Muscle of leg (tissue), 11 donors: ENCODE results near the gene OSGIN1. TPM values are rescaled to one million over a fixed set of nuclear protein-coding genes. Genes with fewer than 3 reads are reported as not detected.

Source experiments
- DNase-seq: peaks from one replicate; pipeline ENCODE4 v3.0.0; 2013
- H3K27ac ChIP-seq: one replicate; pipeline ENCODE4 v1.5.1; 2013; ENCODE audit warnings: mild to moderate bottlenecking, low read length, control low read depth
- H3K27me3 ChIP-seq: one replicate; pipeline ENCODE4 v1.6.1; 2013; ENCODE audit warnings: low read length; ENCODE audit not compliant: control insufficient read depth, insufficient read depth
- H3K36me3 ChIP-seq: one replicate; pipeline ENCODE4 v1.6.1; 2013; ENCODE audit warnings: low read length; ENCODE audit not compliant: control insufficient read depth, insufficient read depth
- H3K4me1 ChIP-seq: one replicate; pipeline ENCODE4 v1.6.1; 2013; ENCODE audit warnings: low read length; ENCODE audit not compliant: control insufficient read depth, insufficient read depth
- H3K4me3 ChIP-seq: one replicate; pipeline ENCODE4 v1.5.1; 2013; ENCODE audit warnings: low read length, control low read depth
- H3K9me3 ChIP-seq: replicated peaks from 2 replicates; pipeline ENCODE4 v1.6.1; 2013; ENCODE audit warnings: low read depth, low read length; ENCODE audit not compliant: control insufficient read depth
- WGBS: methylation state at CpG from one replicate; pipeline ENCODE4 v1.1.5; 2013; ENCODE audit warnings: missing lambda C conversion rate; ENCODE audit not compliant: insufficient coverage; 5-methylcytosine and 5-hydroxymethylcytosine counted together
- polyA plus RNA-seq, 8 donors: library from polyadenylated mRNA; unstranded; fragments of 120-200 nt; gene quantifications; one replicate each; pipeline versions ENCODE4 v1.2.1 to v1.2.3, GENCODE V29; 2013; ENCODE audit warnings: inconsistent platforms in 1 of 8, low replicate concordance in 1 of 8; ENCODE audit not compliant: insufficient read length in 8 of 8, insufficient read depth in 1 of 8
- total RNA-seq: library from RNA; stranded (reverse); fragments of 120-200 nt; gene quantifications from one replicate; pipeline ENCODE4 v1.2.4, GENCODE V29; 2013

Gene OSGIN1
- total and polyA plus RNA-seq, 9 donors = 0.18 to 0.88 (median 0.45) TPM

GRCh38 chr16:83990492-83990891, 37.5 kb downstream of the OSGIN1 start:
- H3K27ac ChIP-seq = no peak overlapping the region
- H3K4me3 ChIP-seq = no peak overlapping the region
- H3K36me3 ChIP-seq = no peaks in the 10 kb centered on the region
- WGBS = 92% methylated on average over 6 of the region's 11 CpGs
- DNase-seq = no peak
- H3K4me1 ChIP-seq = peaks cover 9% of the 10 kb centered on the region
- peaks cover 10% of the 10 kb centered on the region for H3K27me3 ChIP-seq
- H3K9me3 ChIP-seq = no peaks in the 10 kb centered on the region

GRCh38 chr16:83992624-83993023, 39.6 kb downstream of the OSGIN1 start:
- 51% methylated on average over 5 of the region's 6 CpGs for WGBS
- Histone ChIP-seq H3K27ac (no peak overlapping the region), H3K4me1 (peaks cover 15% of the 10 kb centered on the region), H3K9me3 (no peaks in the 10 kb centered on the region), H3K4me3 (no peak overlapping the region), H3K36me3 (no peaks in the 10 kb centered on the region), H3K27me3 (peaks cover 19% of the 10 kb centered on the region)
- peak; percentile 67 for DNase-seq

DNA sequence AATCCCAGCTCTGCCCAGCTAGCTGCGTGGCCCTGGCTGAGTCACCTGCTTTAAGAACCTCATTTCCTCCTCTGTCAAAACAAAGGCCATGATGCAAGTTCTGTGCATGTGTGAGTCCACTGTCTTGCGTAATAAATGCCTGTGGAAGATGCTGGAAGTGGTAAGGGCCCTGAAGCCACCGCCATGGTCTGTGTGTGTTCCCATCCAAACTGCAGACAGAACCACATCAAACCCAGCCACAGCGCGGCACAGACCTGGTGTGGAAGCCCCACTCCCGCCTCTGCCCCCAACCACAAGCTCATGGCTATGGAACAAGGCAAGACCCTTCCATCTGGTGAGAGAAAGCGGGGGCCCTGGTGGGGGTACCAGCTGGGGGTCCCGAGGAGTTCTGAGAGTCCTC, 41.0 kb downstream of the OSGIN1 start:
- Histone ChIP-seq H3K36me3 (no peaks in the 10 kb centered on the region), H3K9me3 (no peaks in the 10 kb centered on the region), H3K27me3 (peaks cover 18% of the 10 kb centered on the region), H3K4me3 (no peak overlapping the region), H3K4me1 (peaks cover 15% of the 10 kb centered on the region), H3K27ac (no peak overlapping the region)
- peak; percentile 30 for DNase-seq
- WGBS = 60% methylated on average over 1 of the region's 8 CpGs

DNA sequence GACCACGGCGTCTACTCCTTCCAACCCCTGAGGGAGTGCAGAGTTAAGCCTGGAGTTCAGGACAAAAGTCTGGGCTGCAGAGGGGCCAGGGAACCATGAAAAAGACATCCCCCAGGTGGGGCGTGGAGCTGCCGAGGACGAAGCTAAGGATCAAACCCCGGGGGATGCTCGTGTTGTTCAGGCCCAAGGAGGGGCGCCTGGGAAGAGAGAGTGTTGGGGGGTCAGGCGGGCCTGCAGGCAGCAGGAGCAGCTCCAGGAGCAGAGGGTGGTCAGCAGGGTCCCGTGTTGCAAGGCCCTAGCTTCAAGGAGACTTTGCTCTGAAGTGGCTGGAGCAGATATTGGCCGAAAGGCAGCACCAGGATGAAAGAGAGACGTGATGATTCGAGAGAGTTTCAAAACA, 41.7 kb downstream of the OSGIN1 start:
- Histone ChIP-seq H3K27ac (no peak overlapping the region), H3K36me3 (no peaks in the 10 kb centered on the region), H3K4me3 (no peak overlapping the region), H3K9me3 (no peaks in the 10 kb centered on the region), H3K27me3 (peaks cover 14% of the 10 kb centered on the region), H3K4me1 (peaks cover 15% of the 10 kb centered on the region)
- 59% methylated on average over 13 of the region's 13 CpGs for WGBS
- DNase-seq = no peak

GRCh38 chr16:83995754-83996153, 42.7 kb downstream of the OSGIN1 start:
- Histone ChIP-seq H3K27me3 (peaks cover 14% of the 10 kb centered on the region), H3K27ac (no peak overlapping the region), H3K4me3 (no peak overlapping the region), H3K4me1 (peaks cover 15% of the 10 kb centered on the region), H3K36me3 (no peaks in the 10 kb centered on the region), H3K9me3 (no peaks in the 10 kb centered on the region)
- DNase-seq = no peak
- WGBS = 3% methylated on average over 15 of the region's 21 CpGs

DNA sequence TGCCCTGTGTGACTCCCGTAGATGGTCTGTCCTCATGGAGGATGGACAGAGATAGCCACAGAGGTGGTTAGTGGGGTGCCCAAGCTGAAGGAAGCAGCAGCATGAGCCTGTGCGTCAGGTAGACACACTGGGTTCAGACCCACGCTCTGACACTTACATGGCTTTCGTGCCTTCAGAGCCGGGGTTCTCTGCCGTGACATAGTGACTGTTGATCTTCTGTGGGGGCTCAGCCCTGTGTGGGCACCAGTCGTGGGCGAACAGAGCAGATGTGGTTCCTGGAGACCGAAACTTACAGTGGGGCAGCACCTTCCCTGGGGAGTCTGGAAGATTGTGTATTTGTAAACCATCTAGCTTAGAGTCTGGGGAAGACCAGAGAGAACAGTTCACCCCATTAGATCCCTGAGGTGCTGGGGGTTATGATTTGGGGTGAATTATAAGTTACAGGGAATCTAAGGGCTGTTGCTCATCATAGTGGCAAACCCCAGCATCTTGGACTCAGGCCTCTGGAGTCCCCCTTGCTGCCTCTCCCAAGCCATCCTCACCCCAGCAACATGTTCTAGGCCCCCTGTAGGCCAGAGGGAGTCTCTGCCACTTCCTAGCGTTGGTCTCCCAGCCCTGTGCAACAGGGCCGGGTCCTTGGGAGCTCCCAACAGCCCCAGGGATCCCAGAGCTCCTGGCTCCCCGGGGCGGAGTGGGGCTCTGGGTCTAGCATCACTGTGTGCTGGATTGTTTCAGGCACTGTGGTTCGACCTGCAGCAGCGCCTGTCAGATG, 43.6 kb downstream of the OSGIN1 start:
- 95% methylated on average over 11 of the region's 15 CpGs for WGBS
- Histone ChIP-seq H3K27ac (no peak overlapping the region), H3K27me3 (peaks cover 14% of the 10 kb centered on the region), H3K4me1 (peaks cover 15% of the 10 kb centered on the region), H3K4me3 (no peak overlapping the region), H3K36me3 (no peaks in the 10 kb centered on the region), H3K9me3 (no peaks in the 10 kb centered on the region)
- DNase-seq = no peak

- no peaks in the 10 kb centered on the region for H3K36me3 ChIP-seq
- WGBS = 90% methylated on average over 13 of the region's 13 CpGs
- no peak for DNase-seq
- H3K9me3 ChIP-seq = no peaks in the 10 kb centered on the region
- no peak overlapping the region for H3K4me3 ChIP-seq
- H3K27ac ChIP-seq = no peak overlapping the region
- H3K4me1 ChIP-seq = peaks cover 8% of the 10 kb centered on the region
- H3K27me3 ChIP-seq = peaks cover 13% of the 10 kb centered on the region
Observed at GRCh38 chr16:83998091-83998490, 45.1 kb downstream of the OSGIN1 start.

DNA sequence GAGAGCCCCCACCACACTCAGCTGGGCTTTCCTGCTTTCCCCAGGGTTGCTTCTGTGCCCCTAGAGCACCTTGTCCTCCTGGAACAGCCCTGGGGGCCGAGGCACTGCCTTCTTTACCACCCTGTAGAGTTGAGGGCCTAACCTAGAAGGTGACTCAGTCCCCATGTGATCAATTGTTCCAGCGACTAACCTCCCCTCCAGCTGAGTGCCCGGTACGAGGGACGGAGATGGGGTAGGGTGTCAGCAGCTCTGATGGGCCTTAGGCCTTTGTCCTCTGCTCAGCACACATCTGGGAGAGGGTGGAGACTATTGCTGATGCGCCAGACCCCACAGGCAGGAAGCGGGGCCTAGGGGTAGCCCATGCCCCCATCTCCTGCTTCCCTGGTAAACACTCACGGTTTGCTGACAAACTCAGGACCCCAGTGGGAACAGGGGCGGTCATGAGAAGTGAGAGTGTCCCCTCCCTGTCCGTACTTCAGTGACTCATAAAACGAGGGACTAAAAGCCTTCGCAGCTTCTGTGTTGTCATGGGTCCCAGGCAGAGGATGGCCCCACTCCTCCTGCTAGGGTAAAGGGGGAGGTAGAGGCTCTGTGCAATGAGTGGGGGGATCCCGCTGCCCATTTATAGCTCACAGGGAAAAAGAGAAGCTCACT, 48.1 kb downstream of the OSGIN1 start:
- no peaks in the 10 kb centered on the region for H3K36me3 ChIP-seq
- H3K27me3 ChIP-seq = peaks cover 11% of the 10 kb centered on the region
- no peak overlapping the region for H3K4me3 ChIP-seq
- no peaks in the 10 kb centered on the region for H3K4me1 ChIP-seq
- no peak for DNase-seq
- no peak overlapping the region for H3K27ac ChIP-seq
- 74% methylated on average over 6 of the region's 13 CpGs for WGBS
- no peaks in the 10 kb centered on the region for H3K9me3 ChIP-seq

GRCh38 chr16:84001726-84002125, 48.7 kb downstream of the OSGIN1 start:
- peaks cover 7% of the 10 kb centered on the region for H3K27me3 ChIP-seq

DNA sequence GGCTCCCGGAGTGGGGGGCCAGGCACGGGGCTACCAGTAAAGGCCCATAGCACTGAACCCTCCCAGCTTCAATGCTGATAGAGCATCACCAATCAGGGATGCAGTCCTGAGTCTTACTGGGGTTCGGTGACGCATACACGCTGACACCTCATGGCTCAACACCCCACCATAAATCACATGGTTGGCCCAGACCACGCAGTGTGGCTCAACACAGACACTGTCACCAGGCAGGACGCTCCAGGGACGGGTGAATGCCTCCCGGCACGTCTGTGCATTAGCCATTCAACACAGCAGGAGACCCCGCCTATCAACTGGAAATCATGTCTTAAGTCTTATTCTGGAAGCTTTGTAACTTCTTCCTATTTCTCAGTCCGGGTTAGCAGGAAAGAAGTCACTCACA, 50.0 kb downstream of the OSGIN1 start:
- H3K4me3 ChIP-seq = no peak overlapping the region
- 81% methylated on average over 9 of the region's 12 CpGs for WGBS
- H3K27me3 ChIP-seq = peaks cover 7% of the 10 kb centered on the region
- H3K4me1 ChIP-seq = no peaks in the 10 kb centered on the region
- no peak overlapping the region for H3K27ac ChIP-seq
- DNase-seq = no peak
- H3K9me3 ChIP-seq = no peaks in the 10 kb centered on the region
- H3K36me3 ChIP-seq = no peaks in the 10 kb centered on the region

More at GRCh38 chr16:84001726-84002125, 48.7 kb downstream of the OSGIN1 start:
- Histone ChIP-seq H3K36me3 (no peaks in the 10 kb centered on the region), H3K27ac (no peak overlapping the region), H3K4me1 (no peaks in the 10 kb centered on the region), H3K9me3 (no peaks in the 10 kb centered on the region), H3K4me3 (no peak overlapping the region)
- no peak for DNase-seq
- WGBS = 88% methylated on average over 5 of the region's 7 CpGs
